Posterior vena cava (tissue), 2 donors: ENCODE results near the gene SUPT4H1. TPM values are rescaled to one million over a fixed set of nuclear protein-coding genes. Genes with fewer than 3 reads are reported as not detected.

Experiments used
- DNase-seq: peaks from one replicate; pipeline ENCODE4 v3.0.0-alpha.2; 2020; ENCODE audit warnings: low spot score
- intact Hi-C, 2 donors: fragments of 100-400 bp; cut with DNase I; formaldehyde crosslinking; loops; one replicate each; pipeline versions ENCODE4 v1.14.1 to v1.14.2; 2022 to 2023
- total RNA-seq, 2 donors: library from RNA; stranded (reverse); fragmentation: NEBNext Ultra II Directional; extraction: Animal tissue kit (Norgen Biotek cat#: 25700); gene quantifications; one replicate each; pipeline ENCODE4 v1.2.1, GENCODE V29; 2021
- donor health status: DM: yes; HTN: yes; CAD: no.
- donor health status: DM: yes; HTN: yes; CAD: no.

Gene SUPT4H1
- total RNA-seq, 2 donors from 2014 or later: 48.4 to 50.1 TPM

GRCh38 chr17:58382108-58382871, 30.3 kb upstream of the SUPT4H1 start:
- DNase-seq: no peak
- intact Hi-C loops: no loop called here

DNA sequence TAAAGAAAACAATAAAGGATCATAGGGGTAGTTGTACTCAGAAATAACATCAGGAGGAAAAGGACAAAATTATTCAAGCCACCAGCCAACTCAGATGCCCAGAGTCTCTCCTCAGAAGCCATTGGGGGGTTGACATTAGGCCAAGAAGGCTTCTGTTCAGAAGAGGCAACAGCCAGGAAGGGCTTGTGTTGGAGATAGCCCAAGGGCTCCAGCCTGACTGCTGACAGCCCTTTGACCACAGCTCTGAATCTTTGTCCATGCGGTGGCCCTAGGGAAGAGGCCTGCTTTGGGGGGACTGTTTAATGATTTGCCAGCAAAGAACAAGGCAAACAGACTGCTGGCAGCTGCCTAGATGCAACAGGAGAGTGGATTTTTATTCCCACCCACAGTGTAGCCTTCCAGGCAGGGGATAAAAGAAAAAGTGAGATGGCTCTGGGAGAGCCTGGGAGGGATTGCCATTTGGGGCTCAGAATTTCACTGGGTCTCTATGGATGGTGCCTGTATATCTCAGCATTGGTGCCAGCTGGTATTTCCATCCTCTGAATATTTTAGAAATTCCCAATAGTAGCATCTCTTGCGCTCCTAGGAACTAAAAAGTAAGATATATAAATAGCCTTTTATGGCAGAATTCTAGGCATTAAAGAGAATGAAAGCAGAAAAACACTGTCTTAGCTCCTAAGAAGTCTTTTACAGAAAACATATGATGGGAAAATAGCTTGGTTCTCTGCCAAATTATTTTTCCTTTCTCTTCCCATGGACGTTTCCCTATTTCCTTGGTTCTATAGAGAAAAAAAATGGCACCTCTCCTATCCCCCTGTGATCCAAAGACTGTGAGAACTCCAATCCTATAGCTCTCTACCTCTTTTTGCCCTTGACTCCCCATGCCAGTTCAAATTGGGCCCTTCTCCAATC, 29.4 kb upstream of the SUPT4H1 start:
- intact Hi-C loops: no loop called here
- DNase-seq: no peak

- DNase-seq: no peak
- intact Hi-C loops: no loop called here
Measured at GRCh38 chr17:58380207-58381123, 28.5 kb upstream of the SUPT4H1 start.

GRCh38 chr17:58379511-58379824, 27.5 kb upstream of the SUPT4H1 start:
- intact Hi-C loops: no loop called here
- DNase-seq: no peak

DNA sequence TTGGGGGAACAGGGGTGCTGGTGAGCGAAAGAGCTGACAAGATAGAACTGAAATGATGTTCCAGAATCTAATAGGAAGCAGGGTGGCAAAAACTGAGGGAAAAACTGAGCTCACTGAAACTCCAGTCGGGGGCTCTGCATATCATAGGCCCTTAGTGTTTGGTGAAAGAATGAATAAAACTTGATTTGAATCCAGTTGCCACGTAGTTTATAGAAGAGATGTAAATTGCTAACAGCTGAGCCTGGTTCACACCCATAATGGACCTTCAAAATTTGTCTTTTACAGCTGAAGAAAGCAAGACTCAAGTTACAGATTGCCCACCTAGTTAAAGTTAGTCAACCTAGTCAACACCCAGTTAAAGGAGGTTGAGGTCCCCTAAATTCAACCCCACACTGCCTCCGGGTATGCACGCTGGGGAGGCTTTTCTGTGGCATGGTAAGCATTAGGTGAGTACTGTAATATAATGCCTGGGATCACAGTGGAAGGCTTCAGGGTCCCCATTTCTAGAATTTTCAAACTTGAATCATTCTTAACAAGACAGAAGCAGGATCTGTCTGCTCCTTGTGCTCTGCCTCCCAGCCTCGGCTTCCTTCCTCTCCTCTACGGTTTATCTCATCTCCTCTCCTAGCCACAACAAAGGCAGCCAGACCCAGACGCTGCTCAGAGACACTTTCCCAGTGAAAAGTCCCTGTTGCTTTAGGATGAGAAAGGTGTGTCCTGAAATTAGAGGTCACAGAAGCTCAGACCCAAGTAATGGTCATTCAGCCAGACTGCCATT, 26.9 kb upstream of the SUPT4H1 start:
- no peak for DNase-seq

GRCh38 chr17:58377661-58378060, 25.7 kb upstream of the SUPT4H1 start:
- no peak for DNase-seq
- intact Hi-C loops: no loop called here

More for the DNA sequence above, 26.9 kb upstream of the SUPT4H1 start:
- intact Hi-C loops: no loop called here

GRCh38 chr17:58377093-58377601, 25.1 kb upstream of the SUPT4H1 start:
- intact Hi-C loops: no loop called here
- DNase-seq: no peak

- no peak for DNase-seq
- intact Hi-C loops: no loop called here
Measured at GRCh38 chr17:58376472-58377000, 24.5 kb upstream of the SUPT4H1 start.

DNA sequence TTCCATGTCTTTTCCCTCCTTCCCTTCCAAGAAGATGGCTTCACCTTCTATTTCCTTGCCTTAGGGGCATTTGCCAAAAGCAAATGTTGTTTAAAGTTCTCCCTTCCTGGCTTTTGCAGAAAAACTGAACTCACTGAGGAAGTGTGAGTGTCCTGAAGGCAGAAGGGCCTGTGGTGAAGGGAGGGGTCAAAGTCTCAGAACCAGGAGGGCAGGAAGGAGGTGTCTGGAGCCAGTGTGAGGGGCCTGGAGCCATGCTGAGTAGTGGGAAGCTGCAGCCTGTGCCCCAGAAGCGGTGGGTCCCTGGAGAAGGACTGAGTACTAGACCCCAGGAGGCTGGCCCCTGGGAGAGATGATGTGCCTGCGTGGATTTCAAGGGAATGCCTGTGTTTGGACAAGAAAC, 23.8 kb upstream of the SUPT4H1 start:
- intact Hi-C loops: no loop called here

GRCh38 chr17:58375256-58375655, 23.3 kb upstream of the SUPT4H1 start:
- no peak for DNase-seq
- intact Hi-C loops: no loop called here

More for the DNA sequence above, 23.8 kb upstream of the SUPT4H1 start:
- no peak for DNase-seq

DNA sequence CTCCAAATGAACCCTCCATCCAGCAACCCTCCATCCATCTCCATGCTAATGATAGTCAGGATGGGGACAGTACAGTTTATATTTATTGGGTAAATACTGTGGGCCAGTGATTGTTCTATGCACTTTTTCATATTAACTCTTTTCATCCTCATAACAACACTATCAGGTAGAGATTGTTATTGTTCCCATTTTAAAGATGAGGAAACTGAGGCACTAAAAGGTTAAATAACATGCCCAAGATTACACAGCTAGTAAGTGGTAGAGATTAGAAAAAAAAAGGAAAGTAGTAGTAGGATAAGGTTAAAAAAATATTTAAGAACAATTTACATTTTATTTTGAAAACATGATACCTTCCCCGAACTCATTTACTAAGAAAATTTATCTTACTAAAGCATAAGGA, 21.9 kb upstream of the SUPT4H1 start:
- DNase-seq: no peak
- intact Hi-C loops: no loop called here

- intact Hi-C loops: no loop called here
- DNase-seq: no peak
Measured at GRCh38 chr17:58373003-58373402, 21.0 kb upstream of the SUPT4H1 start.

DNA sequence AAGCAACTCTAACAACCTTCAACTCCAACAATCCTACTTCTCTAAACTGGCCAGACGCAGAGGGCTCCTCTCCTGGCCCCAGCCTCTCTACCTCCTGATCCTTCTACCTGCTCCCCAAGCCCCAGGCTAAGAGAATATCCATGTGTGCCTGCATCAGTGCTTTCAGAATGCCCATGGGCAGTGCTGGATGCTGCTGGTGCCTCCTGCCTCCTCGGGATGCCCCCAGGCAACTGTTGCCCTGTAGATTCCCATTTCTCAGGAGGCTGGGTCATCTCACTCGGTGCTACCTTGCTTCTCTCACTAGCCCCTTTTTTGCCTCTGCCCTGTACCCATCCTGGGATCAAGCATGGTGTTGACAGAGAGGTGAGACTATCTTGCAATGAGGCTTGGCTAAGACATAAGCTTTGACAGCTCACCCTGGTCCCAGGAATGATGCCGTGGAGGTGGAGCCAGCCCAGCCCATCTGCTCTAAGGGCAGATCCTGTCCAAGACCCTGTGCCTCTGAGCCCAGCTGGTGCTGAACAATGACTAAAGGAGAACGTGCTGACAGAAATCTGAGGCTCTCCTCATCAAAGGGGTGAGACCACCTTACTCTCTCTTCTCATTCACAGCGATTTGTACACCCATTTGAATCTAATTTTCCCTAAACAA, 19.4 kb upstream of the SUPT4H1 start:
- intact Hi-C loops: no loop called here
- DNase-seq: no peak

GRCh38 chr17:58370716-58371115, 18.7 kb upstream of the SUPT4H1 start:
- intact Hi-C loops: no loop called here
- DNase-seq: no peak

DNA sequence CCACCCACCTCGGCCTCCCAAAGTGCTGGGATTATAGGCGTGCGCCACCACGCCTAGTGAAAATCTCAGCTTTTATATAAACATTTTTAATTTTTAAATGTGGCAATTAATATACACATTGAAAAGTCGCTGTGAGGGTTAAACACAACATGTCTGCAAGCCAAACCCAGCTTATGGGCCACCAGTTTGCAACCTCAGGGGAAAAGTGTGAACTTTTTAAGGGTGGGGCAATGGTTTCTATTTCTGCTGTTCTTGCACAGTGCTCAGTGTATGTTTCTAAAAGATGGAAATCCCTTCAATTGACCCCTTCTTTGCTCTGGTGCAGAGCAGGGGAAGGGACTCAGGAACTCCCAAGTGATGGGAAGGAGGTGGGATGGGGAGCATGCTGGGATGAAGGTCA, 18.3 kb upstream of the SUPT4H1 start:
- no peak for DNase-seq
- intact Hi-C loops: no loop called here

- intact Hi-C loops: no loop called here
- DNase-seq: no peak
Measured at GRCh38 chr17:58369214-58370031, 17.4 kb upstream of the SUPT4H1 start.

GRCh38 chr17:58368860-58369213, 16.8 kb upstream of the SUPT4H1 start:
- intact Hi-C loops: no loop called here
- no peak for DNase-seq
